Tibial artery (tissue), 4 donors: Measurements from ENCODE around the gene UQCC2.

ENCODE experiments used
- DNase-seq, 2 donors: peaks; one replicate each; pipeline ENCODE4 v3.0.0-alpha.2; 2019
- H3K27ac ChIP-seq, 2 donors: fragments of 200-600 bp; sonication (generic) in 1 of 2; 1 replicate in 1 of 2; 2 replicates in 1 of 2; pipeline ENCODE4 v1.5.1; 2018 to 2019; ENCODE audit warnings: mild to moderate bottlenecking in 1 of 2
- H3K27me3 ChIP-seq, 2 donors: fragments of 200-600 bp; sonication (generic) in 1 of 2; one replicate each; pipeline versions ENCODE4 v1.5.1 to v1.6.0; 2016 to 2019
- H3K36me3 ChIP-seq, 3 donors: fragments of 200-600 bp; sonication (generic) in 2 of 3; one replicate each; pipeline ENCODE4 v1.5.1; 2016 to 2019; ENCODE audit warnings: mild to moderate bottlenecking in 2 of 3
- H3K4me1 ChIP-seq, 4 donors: fragments of 200-600 bp; sonication (generic) in 2 of 4; 1 replicate in 3 of 4; 2 replicates in 1 of 4; pipeline ENCODE4 v1.5.1; 2016 to 2019
- H3K4me3 ChIP-seq, 2 donors: fragments of 200-600 bp; sonication (generic) in 1 of 2; 1 replicate in 1 of 2; 2 replicates in 1 of 2; pipeline ENCODE4 v1.5.1; 2018 to 2019; ENCODE audit warnings: mild to moderate bottlenecking in 2 of 2
- H3K9me3 ChIP-seq, 3 donors: fragments of 200-600 bp; sonication (generic) in 1 of 3; one replicate each; pipeline ENCODE4 v1.5.1; 2016 to 2019
- intact Hi-C: fragments of 100-400 bp; cut with DNase I; formaldehyde crosslinking; loops from one replicate; pipeline ENCODE4 v1.15.0; 2023; ENCODE audit warnings: low total_unique reads
- TF ChIP-seq, protein P1 (sequence below), 2 experiments: fragments of 200-600 bp in 1 of 2; fragments of 450-650 bp in 1 of 2; IDR thresholded peaks; one replicate each; pipeline ENCODE4 v1.5.1; 2017 to 2019; ENCODE audit warnings: antibody characterized with exemption in 2 of 2, mild to moderate bottlenecking in 1 of 2, moderate library complexity in 1 of 2

The UQCC2 gene

GRCh38 chr6:33663727-33664449, 47.6 kb downstream of the UQCC2 start:
- intact Hi-C loops: no loop called here
- no peak for DNase-seq
- Histone ChIP-seq H3K27me3 (peaks cover 0 to 7% of the 10 kb centered on the region in 2 donors), H3K4me1 (no peaks in the 10 kb centered on the region), H3K9me3 (no peaks in the 10 kb centered on the region), H3K4me3 (no peak overlapping the region), H3K27ac (no peak overlapping the region), H3K36me3 (peaks cover 0 to 74% (median 41%) of the 10 kb centered on the region in 3 donors)
- TF ChIP-seq, protein P1, sequence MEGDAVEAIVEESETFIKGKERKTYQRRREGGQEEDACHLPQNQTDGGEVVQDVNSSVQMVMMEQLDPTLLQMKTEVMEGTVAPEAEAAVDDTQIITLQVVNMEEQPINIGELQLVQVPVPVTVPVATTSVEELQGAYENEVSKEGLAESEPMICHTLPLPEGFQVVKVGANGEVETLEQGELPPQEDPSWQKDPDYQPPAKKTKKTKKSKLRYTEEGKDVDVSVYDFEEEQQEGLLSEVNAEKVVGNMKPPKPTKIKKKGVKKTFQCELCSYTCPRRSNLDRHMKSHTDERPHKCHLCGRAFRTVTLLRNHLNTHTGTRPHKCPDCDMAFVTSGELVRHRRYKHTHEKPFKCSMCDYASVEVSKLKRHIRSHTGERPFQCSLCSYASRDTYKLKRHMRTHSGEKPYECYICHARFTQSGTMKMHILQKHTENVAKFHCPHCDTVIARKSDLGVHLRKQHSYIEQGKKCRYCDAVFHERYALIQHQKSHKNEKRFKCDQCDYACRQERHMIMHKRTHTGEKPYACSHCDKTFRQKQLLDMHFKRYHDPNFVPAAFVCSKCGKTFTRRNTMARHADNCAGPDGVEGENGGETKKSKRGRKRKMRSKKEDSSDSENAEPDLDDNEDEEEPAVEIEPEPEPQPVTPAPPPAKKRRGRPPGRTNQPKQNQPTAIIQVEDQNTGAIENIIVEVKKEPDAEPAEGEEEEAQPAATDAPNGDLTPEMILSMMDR (IDR thresholded peaks at IDR 0.05): no peak

DNA sequence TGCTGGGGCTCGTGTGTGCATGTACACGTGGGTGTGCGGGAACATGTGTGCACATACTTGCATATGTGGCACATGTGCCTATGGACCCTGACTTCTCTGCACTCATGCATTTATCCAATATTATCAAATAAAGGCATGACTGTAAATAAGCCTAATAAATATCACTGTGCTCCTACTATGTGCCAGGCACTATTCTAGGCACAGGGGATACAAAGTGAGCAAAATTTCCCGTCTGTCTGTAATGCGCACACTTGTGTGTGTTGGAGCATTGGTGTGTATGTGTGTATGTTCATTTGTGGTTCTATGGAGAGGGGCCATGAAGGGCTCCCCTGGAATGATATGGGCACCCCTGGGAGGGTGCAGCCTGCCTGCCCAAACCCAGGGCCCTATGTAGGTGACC, 48.5 kb downstream of the UQCC2 start:
- TF ChIP-seq, protein P1 (IDR thresholded peaks at IDR 0.05): no peak
- Histone ChIP-seq H3K27me3 (peaks cover 0 to 10% of the 10 kb centered on the region in 2 donors), H3K27ac (no peak overlapping the region), H3K4me1 (no peaks in the 10 kb centered on the region), H3K36me3 (peaks cover 0 to 73% (median 41%) of the 10 kb centered on the region in 3 donors), H3K9me3 (no peaks in the 10 kb centered on the region), H3K4me3 (no peak overlapping the region)
- no peak for DNase-seq
- intact Hi-C loops: no loop called here

- Histone ChIP-seq H3K27ac (no peak overlapping the region), H3K4me1 (no peaks in the 10 kb centered on the region), H3K36me3 (peaks cover 0 to 72% (median 34%) of the 10 kb centered on the region in 3 donors), H3K9me3 (no peaks in the 10 kb centered on the region), H3K4me3 (no peak overlapping the region), H3K27me3 (peaks cover 0 to 15% of the 10 kb centered on the region in 2 donors)
- intact Hi-C loops: no loop called here
- no peak for DNase-seq
- TF ChIP-seq, protein P1 (IDR thresholded peaks at IDR 0.05): no peak
Measured at GRCh38 chr6:33662318-33662717, 49.2 kb downstream of the UQCC2 start.

DNA sequence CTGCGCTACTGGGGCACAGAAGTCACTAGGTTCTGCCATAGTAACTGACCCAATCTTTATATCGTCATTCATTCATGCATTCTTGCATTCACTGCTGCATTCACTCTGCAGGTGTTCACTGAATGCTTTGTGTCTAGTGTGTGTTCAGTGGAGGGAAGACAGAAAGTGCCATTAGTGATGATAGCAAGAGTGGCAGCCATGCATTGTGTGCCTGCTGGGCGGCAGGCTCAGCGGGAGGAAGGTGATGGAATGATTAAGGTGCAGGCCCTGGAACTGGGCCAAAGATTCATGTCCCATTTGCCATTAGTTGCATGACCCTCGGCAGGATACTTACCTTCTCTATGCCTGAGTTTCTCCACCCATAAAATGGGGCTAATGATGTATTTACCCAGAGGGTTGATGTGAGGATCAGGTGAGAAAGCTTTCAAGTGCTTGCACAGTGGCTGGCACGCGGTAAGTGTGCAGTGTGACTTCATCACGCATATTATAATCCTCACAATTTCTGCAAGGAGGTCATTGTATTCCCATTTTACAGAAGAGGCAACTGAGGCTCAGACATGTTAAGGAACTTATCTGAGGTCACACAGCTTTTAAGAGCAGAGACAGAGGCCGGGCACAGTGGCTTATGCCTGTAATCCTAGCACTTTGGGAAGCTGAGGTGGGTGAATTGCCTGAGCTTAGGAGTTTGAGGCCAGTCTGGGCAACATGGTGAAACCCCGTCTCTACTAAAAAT, 50.2 kb downstream of the UQCC2 start:
- DNase-seq: no peak
- intact Hi-C loops: no loop called here
- TF ChIP-seq, protein P1 (IDR thresholded peaks at IDR 0.05): no peak
- H3K4me3 ChIP-seq: no peak overlapping the region
- H3K9me3 ChIP-seq: no peaks in the 10 kb centered on the region
- H3K36me3 ChIP-seq: peaks cover 0 to 66% (median 28%) of the 10 kb centered on the region in 3 donors
- H3K4me1 ChIP-seq: no peaks in the 10 kb centered on the region
- H3K27ac ChIP-seq: no peak overlapping the region
- peaks cover 0 to 24% of the 10 kb centered on the region in 2 donors for H3K27me3 ChIP-seq

DNA sequence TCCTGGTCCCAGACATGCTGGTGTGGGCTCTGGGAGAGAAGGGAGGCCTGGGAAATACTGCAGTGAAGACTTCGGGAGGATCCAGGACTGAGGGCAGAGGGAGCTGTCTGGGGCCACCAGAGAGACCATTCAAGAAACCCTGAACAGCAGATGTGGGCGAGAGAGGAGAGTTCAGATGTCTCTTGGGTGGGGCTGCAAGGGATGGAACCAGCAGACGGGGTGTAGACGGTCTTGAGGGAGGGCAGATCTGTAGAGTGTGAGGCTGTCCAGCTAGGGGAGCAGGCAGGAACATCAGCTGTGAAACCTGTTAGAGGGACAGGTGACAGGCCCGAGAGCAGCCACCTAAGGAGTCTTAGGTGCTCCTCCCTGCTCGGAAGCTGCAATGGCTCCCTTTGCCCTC, 51.5 kb downstream of the UQCC2 start:
- Histone ChIP-seq H3K36me3 (peaks cover 0 to 53% (median 20%) of the 10 kb centered on the region in 3 donors), H3K27ac (no peak overlapping the region), H3K4me3 (no peak overlapping the region), H3K27me3 (peaks cover 0 to 26% of the 10 kb centered on the region in 2 donors), H3K4me1 (no peaks in the 10 kb centered on the region), H3K9me3 (no peaks in the 10 kb centered on the region)
- intact Hi-C loops: no loop called here
- DNase-seq: no peak
- TF ChIP-seq, protein P1 (IDR thresholded peaks at IDR 0.05): no peak
